ENCODE measurements around the gene ARHGAP15.

ARHGAP15 gene

GRCh38 chr2:143471550-143471949 lies 342.3 kb downstream of the ARHGAP15 start:
- H3K27ac ChIP-seq, result no peak overlapping the region
- TF ChIP-seq ZFX (IDR thresholded peaks at IDR 0.05; ENCODE audit: borderline replicate concordance), result no peak
- TF ChIP-seq, protein P1, sequence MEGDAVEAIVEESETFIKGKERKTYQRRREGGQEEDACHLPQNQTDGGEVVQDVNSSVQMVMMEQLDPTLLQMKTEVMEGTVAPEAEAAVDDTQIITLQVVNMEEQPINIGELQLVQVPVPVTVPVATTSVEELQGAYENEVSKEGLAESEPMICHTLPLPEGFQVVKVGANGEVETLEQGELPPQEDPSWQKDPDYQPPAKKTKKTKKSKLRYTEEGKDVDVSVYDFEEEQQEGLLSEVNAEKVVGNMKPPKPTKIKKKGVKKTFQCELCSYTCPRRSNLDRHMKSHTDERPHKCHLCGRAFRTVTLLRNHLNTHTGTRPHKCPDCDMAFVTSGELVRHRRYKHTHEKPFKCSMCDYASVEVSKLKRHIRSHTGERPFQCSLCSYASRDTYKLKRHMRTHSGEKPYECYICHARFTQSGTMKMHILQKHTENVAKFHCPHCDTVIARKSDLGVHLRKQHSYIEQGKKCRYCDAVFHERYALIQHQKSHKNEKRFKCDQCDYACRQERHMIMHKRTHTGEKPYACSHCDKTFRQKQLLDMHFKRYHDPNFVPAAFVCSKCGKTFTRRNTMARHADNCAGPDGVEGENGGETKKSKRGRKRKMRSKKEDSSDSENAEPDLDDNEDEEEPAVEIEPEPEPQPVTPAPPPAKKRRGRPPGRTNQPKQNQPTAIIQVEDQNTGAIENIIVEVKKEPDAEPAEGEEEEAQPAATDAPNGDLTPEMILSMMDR (IDR thresholded peaks at IDR 0.05), result no peak

DNA sequence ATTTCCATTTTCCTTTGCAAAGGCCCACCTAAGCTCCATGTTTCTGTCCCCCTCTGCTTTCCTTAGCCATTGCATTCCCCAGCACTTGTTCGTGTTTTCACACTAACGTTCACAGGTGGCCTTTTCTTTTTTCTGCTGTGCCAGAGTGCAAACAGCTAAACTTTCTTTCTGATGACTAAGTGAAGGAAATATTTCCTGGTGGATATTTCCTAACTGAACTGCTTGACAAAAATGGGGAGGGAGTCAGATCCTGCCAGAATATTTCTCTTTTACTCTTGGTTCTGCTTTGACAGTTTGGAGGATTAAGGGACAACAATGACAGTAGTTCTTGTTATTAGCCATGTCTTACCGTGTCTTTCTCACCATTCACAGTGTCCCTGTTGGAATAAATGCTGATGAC lies 344.0 kb downstream of the ARHGAP15 start:
- H3K27ac ChIP-seq, result no peak overlapping the region
- TF ChIP-seq ZFX (IDR thresholded peaks at IDR 0.05; ENCODE audit: borderline replicate concordance), result no peak
- TF ChIP-seq, protein P1 (IDR thresholded peaks at IDR 0.05), result no peak

GRCh38 chr2:143473820-143474219 lies 344.6 kb downstream of the ARHGAP15 start:
- TF ChIP-seq, protein P1 (IDR thresholded peaks at IDR 0.05), result no peak
- TF ChIP-seq ZFX (IDR thresholded peaks at IDR 0.05; ENCODE audit: borderline replicate concordance), result no peak
- no peak overlapping the region for H3K27ac ChIP-seq

- TF ChIP-seq, protein P1 (IDR thresholded peaks at IDR 0.05), result no peak
- no peak for TF ChIP-seq ZFX (IDR thresholded peaks at IDR 0.05; ENCODE audit: borderline replicate concordance)
These were observed 345.4 kb downstream of the ARHGAP15 start for GRCh38 chr2:143474586-143474985.

DNA sequence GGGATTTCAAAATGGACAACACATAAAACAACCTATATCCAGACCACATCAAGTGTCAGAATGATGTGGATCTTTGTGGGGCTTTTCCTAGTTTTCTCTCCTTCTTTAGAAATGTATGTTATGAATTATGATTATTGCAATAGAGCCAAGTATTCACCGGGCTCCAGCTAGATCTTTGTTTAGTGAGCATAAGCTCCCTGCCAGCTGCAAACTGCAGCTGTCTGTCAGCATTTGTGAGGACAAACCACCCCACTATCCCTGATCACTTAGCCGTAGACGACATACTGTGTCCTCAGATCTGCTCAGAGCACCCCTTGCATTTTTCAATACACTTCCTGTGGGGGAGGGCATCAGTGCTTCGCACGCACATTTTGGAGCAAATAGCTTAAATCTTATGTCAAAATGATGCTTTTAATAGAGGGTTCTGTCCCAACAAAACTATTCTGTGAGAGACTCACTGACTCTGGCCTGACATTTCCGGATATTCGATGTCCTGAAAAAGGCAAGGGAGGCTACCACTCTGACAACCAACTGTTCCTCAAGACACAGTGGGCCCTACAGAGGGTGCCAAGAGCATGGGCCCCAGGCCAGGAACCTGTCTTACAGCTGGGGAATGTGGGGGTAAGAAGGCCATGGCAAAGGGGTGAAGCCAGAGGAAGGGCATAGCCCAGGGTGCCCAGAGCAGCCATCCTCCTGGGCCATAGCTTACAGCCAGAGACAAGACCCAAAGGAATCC lies 346.0 kb downstream of the ARHGAP15 start:
- TF ChIP-seq, protein P1 (IDR thresholded peaks at IDR 0.05), result no peak
- no peak for TF ChIP-seq ZFX (IDR thresholded peaks at IDR 0.05; ENCODE audit: borderline replicate concordance)
- H3K27ac ChIP-seq, result no peak overlapping the region

More at GRCh38 chr2:143474586-143474985, 345.4 kb downstream of the ARHGAP15 start:
- no peak overlapping the region for H3K27ac ChIP-seq

GRCh38 chr2:143476336-143477087 lies 347.3 kb downstream of the ARHGAP15 start:
- TF ChIP-seq, protein P1 (IDR thresholded peaks at IDR 0.05), result no peak
- no peak for TF ChIP-seq ZFX (IDR thresholded peaks at IDR 0.05; ENCODE audit: borderline replicate concordance)
- H3K27ac ChIP-seq, result no peak overlapping the region

Measured in 22Rv1 (cell line).